SU-DHL-6 (cell line): Measurements from ENCODE around the gene PROK1.

Source experiments
- H2AFZ ChIP-seq: fragments of 200-600 bp; sonication (generic); 2 replicates; pipeline ENCODE4 v1.6.1; 2014; ENCODE audit warnings: low read depth, mild to moderate bottlenecking, moderate library complexity, mixed read lengths, antibody characterized with exemption, low read length; ENCODE audit not compliant: severe bottlenecking
- H3F3A ChIP-seq: fragments of 200-600 bp; shearing (Covaris generic); 2 replicates; pipeline ENCODE4 v1.6.0; 2016; ENCODE audit warnings: antibody characterized with exemption, mild to moderate bottlenecking; ENCODE audit not compliant: insufficient read depth
- H3K27ac ChIP-seq: fragments of 200-600 bp; sonication (generic); 2 replicates; pipeline ENCODE4 v1.5.1; 2016; ENCODE audit warnings: low read depth, mild to moderate bottlenecking, low read length, moderate library complexity, mixed read lengths
- H3K27me3 ChIP-seq: fragments of 200-600 bp; sonication (generic), shearing (Covaris generic); 2 replicates; pipeline ENCODE4 v1.6.0; 2014; ENCODE audit warnings: mild to moderate bottlenecking, low read length
- H3K36me3 ChIP-seq: fragments of 200-600 bp; sonication (generic); 2 replicates; pipeline ENCODE4 v1.6.1; 2014; ENCODE audit warnings: mild to moderate bottlenecking, low read length, mixed read lengths
- H3K4me2 ChIP-seq: fragments of 300-600, 200-600 bp; shearing (Covaris generic), sonication (generic); 2 replicates; pipeline ENCODE4 v1.6.0; 2014; ENCODE audit warnings: low read length, low read depth, mild to moderate bottlenecking; ENCODE audit not compliant: poor library complexity, severe bottlenecking
- H3K4me3 ChIP-seq: fragments of 200-600 bp; sonication (generic); 2 replicates; pipeline ENCODE4 v1.5.1; 2014; ENCODE audit warnings: antibody characterized with exemption, low read length, mild to moderate bottlenecking, mixed read lengths; ENCODE audit not compliant: insufficient read depth, poor library complexity, severe bottlenecking
- H3K79me2 ChIP-seq: fragments of 200-600 bp; sonication (generic); 2 replicates; pipeline ENCODE4 v1.6.1; 2014; ENCODE audit warnings: mild to moderate bottlenecking, low read length, moderate library complexity; ENCODE audit not compliant: insufficient read depth
- H3K9ac ChIP-seq: fragments of 200-600 bp; sonication (generic); 2 replicates; pipeline ENCODE4 v1.7.0; 2014; ENCODE audit warnings: mild to moderate bottlenecking, low read length
- H3K9me2 ChIP-seq: fragments of 200-600 bp; sonication (generic); replicated peaks from 2 replicates; pipeline ENCODE4 v1.6.1; 2014; ENCODE audit warnings: low read length; ENCODE audit not compliant: insufficient read depth
- H3K9me3 ChIP-seq: fragments of 200-600 bp; sonication (generic); 2 replicates; pipeline ENCODE4 v1.6.1; 2014; ENCODE audit warnings: low read length, mixed read lengths; ENCODE audit not compliant: insufficient read depth
- H4K20me1 ChIP-seq: fragments of 200-600 bp; sonication (generic); 2 replicates; pipeline ENCODE4 v1.6.1; 2014; ENCODE audit warnings: low read depth, mild to moderate bottlenecking, antibody characterized with exemption, low read length, moderate library complexity, mixed read lengths
- CTCF ChIP-seq: fragments of 200-600 bp; sonication (generic); IDR thresholded peaks from one replicate; pipeline ENCODE4 v1.5.1; 2017; ENCODE audit warnings: antibody characterized with exemption, mild to moderate bottlenecking, low read length, moderate library complexity; ENCODE audit not compliant: insufficient read depth, poor library complexity, severe bottlenecking
- EZH2phosphoT487 ChIP-seq: fragments of 200-600 bp; sonication (generic), shearing (Covaris generic); conservative IDR thresholded peaks from 2 replicates; pipeline ENCODE4 v1.6.1; 2018; ENCODE audit warnings: mild to moderate bottlenecking, antibody characterized with exemption, low read length, moderate library complexity, mixed read lengths

PROK1 gene

GRCh38 chr1:110490791-110491451 is 40.0 kb downstream of the PROK1 start:
- Histone ChIP-seq H3K4me2 (no peak overlapping the region), H3K9ac (no peak overlapping the region), H3F3A (no peaks in the 10 kb centered on the region), H3K27ac (no peak overlapping the region), H3K79me2 (no peaks in the 10 kb centered on the region), H4K20me1 (no peaks in the 10 kb centered on the region), H3K9me3 (no peaks in the 10 kb centered on the region), H3K36me3 (no peaks in the 10 kb centered on the region), H3K9me2 (no peaks in the 10 kb centered on the region), H3K27me3 (no peaks in the 10 kb centered on the region), H2AFZ (no peak overlapping the region), H3K4me3 (no peak overlapping the region)
- TF ChIP-seq EZH2phosphoT487 (no peak), CTCF (no peak)

GRCh38 chr1:110492573-110492972 is 41.6 kb downstream of the PROK1 start:
- Histone ChIP-seq H3K36me3 (no peaks in the 10 kb centered on the region), H3K9me3 (no peaks in the 10 kb centered on the region), H3K4me3 (no peak overlapping the region), H2AFZ (no peak overlapping the region), H3K4me2 (no peak overlapping the region), H3K27ac (no peak overlapping the region), H3K9me2 (no peaks in the 10 kb centered on the region), H3F3A (no peaks in the 10 kb centered on the region), H3K9ac (no peak overlapping the region), H3K79me2 (no peaks in the 10 kb centered on the region), H3K27me3 (no peaks in the 10 kb centered on the region), H4K20me1 (no peaks in the 10 kb centered on the region)
- TF ChIP-seq CTCF (no peak), EZH2phosphoT487 (no peak)

GRCh38 chr1:110493059-110493699 is 42.2 kb downstream of the PROK1 start:
- no peaks in the 10 kb centered on the region for H4K20me1 ChIP-seq
- no peak overlapping the region for H3K9ac ChIP-seq
- H3K9me2 ChIP-seq, result no peaks in the 10 kb centered on the region
- no peak overlapping the region for H2AFZ ChIP-seq
- H3K36me3 ChIP-seq, result no peaks in the 10 kb centered on the region
- H3K4me3 ChIP-seq, result no peak overlapping the region
- H3K9me3 ChIP-seq, result no peaks in the 10 kb centered on the region
- no peaks in the 10 kb centered on the region for H3K27me3 ChIP-seq
- no peak overlapping the region for H3K27ac ChIP-seq
- no peaks in the 10 kb centered on the region for H3K79me2 ChIP-seq
- no peak for TF ChIP-seq CTCF
- TF ChIP-seq EZH2phosphoT487, result no peak
- no peak overlapping the region for H3K4me2 ChIP-seq
- H3F3A ChIP-seq, result no peaks in the 10 kb centered on the region
